Progenitor cell of endocrine pancreas (in vitro differentiated cells): ENCODE measurements around the gene CEP170B. TPM values are rescaled to one million over a fixed set of nuclear protein-coding genes. Genes with fewer than 3 reads are reported as not detected.

ENCODE experiments used
- DNase-seq: peaks from one replicate; pipeline ENCODE4 v3.0.0; 2021; ENCODE audit warnings: low spot score; ENCODE audit not compliant: unreplicated experiment
- H3K27ac Mint-ChIP-seq: 2 replicates; pipeline ENCODE4 v1.8.0; 2021; ENCODE audit warnings: mild to moderate bottlenecking, moderate library complexity, mixed read lengths
- H3K27me3 Mint-ChIP-seq: 2 replicates; pipeline ENCODE4 v1.8.0; 2021; ENCODE audit warnings: mixed read lengths
- H3K36me3 Mint-ChIP-seq: 2 replicates; pipeline ENCODE4 v1.8.0; 2022; ENCODE audit warnings: mixed read lengths; ENCODE audit not compliant: insufficient read depth
- H3K4me1 Mint-ChIP-seq: 2 replicates; pipeline ENCODE4 v1.8.0; 2021; ENCODE audit warnings: low read depth, mixed read lengths
- H3K4me3 Mint-ChIP-seq: 2 replicates; pipeline ENCODE4 v1.8.0; 2021; ENCODE audit warnings: low read depth, mild to moderate bottlenecking, moderate library complexity, mixed read lengths
- H3K9me3 Mint-ChIP-seq: 2 replicates; pipeline ENCODE4 v1.8.0; 2021; ENCODE audit warnings: low read depth, mixed read lengths
- CTCF ChIP-seq: fragments of 200-600 bp; sonication (generic); IDR thresholded peaks from one replicate; pipeline ENCODE4 v1.5.0; 2021; ENCODE audit warnings: antibody characterized with exemption, mild to moderate bottlenecking; ENCODE audit not compliant: unreplicated experiment
- total RNA-seq: library from RNA; stranded (reverse); gene quantifications from 2 replicates; pipeline ENCODE4 v1.2.1, GENCODE V29; 2021

CEP170B gene
- total RNA-seq, 1 donor from 2014 or later = 48.9 TPM

- Mint-ChIP-seq H3K36me3 (peaks cover 4% of the 10 kb centered on the region), H3K4me3 (no peak overlapping the region), H3K4me1 (no peaks in the 10 kb centered on the region), H3K27me3 (no peaks in the 10 kb centered on the region), H3K9me3 (no peaks in the 10 kb centered on the region), H3K27ac (no peak overlapping the region)
- DNase-seq = no peak
- TF ChIP-seq CTCF = no peak
Observed at GRCh38 chr14:104885031-104885972, 20.2 kb downstream of the CEP170B start.

- Mint-ChIP-seq H3K36me3 (peaks cover 3% of the 10 kb centered on the region), H3K27ac (no peak overlapping the region), H3K4me1 (no peaks in the 10 kb centered on the region), H3K27me3 (no peaks in the 10 kb centered on the region), H3K9me3 (no peaks in the 10 kb centered on the region), H3K4me3 (no peak overlapping the region)
- no peak for DNase-seq
- TF ChIP-seq CTCF = no peak
Observed at GRCh38 chr14:104885973-104886689, 21.1 kb downstream of the CEP170B start.

GRCh38 chr14:104886690-104887622 is 21.9 kb downstream of the CEP170B start:
- peaks cover 3% of the 10 kb centered on the region for H3K36me3 Mint-ChIP-seq
- no peak overlapping the region for H3K4me3 Mint-ChIP-seq
- H3K27ac Mint-ChIP-seq = no peak overlapping the region
- TF ChIP-seq CTCF = no peak
- H3K27me3 Mint-ChIP-seq = no peaks in the 10 kb centered on the region
- H3K9me3 Mint-ChIP-seq = no peaks in the 10 kb centered on the region
- DNase-seq = no peak
- no peaks in the 10 kb centered on the region for H3K4me1 Mint-ChIP-seq

GRCh38 chr14:104887623-104888488 is 22.8 kb downstream of the CEP170B start:
- no peaks in the 10 kb centered on the region for H3K4me1 Mint-ChIP-seq

More at GRCh38 chr14:104887623-104888488, 22.8 kb downstream of the CEP170B start:
- no peak overlapping the region for H3K27ac Mint-ChIP-seq
- H3K27me3 Mint-ChIP-seq = no peaks in the 10 kb centered on the region
- H3K4me3 Mint-ChIP-seq = no peak overlapping the region
- TF ChIP-seq CTCF = no peak
- DNase-seq = no peak
- H3K36me3 Mint-ChIP-seq = peaks cover 3% of the 10 kb centered on the region
- no peaks in the 10 kb centered on the region for H3K9me3 Mint-ChIP-seq
